ENCODE measurements around the gene LARGE1.

DNA sequence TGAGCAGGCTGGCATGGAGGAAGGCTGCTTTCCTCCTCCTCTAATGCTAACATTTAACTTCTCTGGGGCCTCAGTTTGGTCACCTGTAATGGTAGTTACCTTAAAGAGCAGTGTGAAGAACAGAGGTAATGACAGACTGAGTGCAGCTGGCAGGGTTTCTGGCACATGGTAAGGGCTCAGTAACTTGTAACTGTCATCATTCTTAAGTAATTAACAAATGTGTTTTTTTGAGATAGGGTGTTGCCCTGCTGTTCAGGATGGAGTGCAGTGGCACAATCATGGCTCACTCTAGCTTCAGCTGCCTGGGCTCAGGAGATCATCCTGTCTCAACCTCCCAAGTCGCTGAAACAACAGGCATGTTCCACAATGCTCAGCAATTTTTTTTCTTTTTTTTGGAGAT lies 620.1 kb downstream of the LARGE1 start:
- no peak for TF ChIP-seq RAD21 (IDR thresholded peaks at IDR 0.05; ENCODE audit: low read depth)
- TF ChIP-seq NFIC (IDR thresholded peaks at IDR 0.05), result no peak
- TF ChIP-seq CEBPB (IDR thresholded peaks at IDR 0.05), result no peak
- no peak for TF ChIP-seq CREB1 (IDR thresholded peaks at IDR 0.05; ENCODE audit: low read depth)
- TF ChIP-seq, protein P1, sequence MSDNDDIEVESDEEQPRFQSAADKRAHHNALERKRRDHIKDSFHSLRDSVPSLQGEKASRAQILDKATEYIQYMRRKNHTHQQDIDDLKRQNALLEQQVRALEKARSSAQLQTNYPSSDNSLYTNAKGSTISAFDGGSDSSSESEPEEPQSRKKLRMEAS (IDR thresholded peaks at IDR 0.05), result no peak
- TF ChIP-seq, protein P2, sequence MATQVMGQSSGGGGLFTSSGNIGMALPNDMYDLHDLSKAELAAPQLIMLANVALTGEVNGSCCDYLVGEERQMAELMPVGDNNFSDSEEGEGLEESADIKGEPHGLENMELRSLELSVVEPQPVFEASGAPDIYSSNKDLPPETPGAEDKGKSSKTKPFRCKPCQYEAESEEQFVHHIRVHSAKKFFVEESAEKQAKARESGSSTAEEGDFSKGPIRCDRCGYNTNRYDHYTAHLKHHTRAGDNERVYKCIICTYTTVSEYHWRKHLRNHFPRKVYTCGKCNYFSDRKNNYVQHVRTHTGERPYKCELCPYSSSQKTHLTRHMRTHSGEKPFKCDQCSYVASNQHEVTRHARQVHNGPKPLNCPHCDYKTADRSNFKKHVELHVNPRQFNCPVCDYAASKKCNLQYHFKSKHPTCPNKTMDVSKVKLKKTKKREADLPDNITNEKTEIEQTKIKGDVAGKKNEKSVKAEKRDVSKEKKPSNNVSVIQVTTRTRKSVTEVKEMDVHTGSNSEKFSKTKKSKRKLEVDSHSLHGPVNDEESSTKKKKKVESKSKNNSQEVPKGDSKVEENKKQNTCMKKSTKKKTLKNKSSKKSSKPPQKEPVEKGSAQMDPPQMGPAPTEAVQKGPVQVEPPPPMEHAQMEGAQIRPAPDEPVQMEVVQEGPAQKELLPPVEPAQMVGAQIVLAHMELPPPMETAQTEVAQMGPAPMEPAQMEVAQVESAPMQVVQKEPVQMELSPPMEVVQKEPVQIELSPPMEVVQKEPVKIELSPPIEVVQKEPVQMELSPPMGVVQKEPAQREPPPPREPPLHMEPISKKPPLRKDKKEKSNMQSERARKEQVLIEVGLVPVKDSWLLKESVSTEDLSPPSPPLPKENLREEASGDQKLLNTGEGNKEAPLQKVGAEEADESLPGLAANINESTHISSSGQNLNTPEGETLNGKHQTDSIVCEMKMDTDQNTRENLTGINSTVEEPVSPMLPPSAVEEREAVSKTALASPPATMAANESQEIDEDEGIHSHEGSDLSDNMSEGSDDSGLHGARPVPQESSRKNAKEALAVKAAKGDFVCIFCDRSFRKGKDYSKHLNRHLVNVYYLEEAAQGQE (IDR thresholded peaks at IDR 0.05; ENCODE audit: low read depth), result no peak
- no peak for TF ChIP-seq FOXM1 (IDR thresholded peaks at IDR 0.05; ENCODE audit: borderline replicate concordance, low read depth)
- no peak for TF ChIP-seq YY1 (IDR thresholded peaks at IDR 0.05; ENCODE audit: low read depth)
- no peak for TF ChIP-seq EP300 (IDR thresholded peaks at IDR 0.05; ENCODE audit: borderline replicate concordance)
